NAMALWA (cell line): ENCODE data around the gene MACO1.
A peak's percentile ranks its signal among the peaks of the same experiment; 100 is the strongest.
"Not testable (repeated sequence)": the region's sequence is repeated elsewhere in the genome, so short reads cannot be mapped to it uniquely, and the experiment has no call there.

Experiments
- DNase-seq: peaks from one replicate; pipeline ENCODE4 v3.0.0-alpha.2; 2015; ENCODE audit warnings: low spot score

Gene MACO1

DNA sequence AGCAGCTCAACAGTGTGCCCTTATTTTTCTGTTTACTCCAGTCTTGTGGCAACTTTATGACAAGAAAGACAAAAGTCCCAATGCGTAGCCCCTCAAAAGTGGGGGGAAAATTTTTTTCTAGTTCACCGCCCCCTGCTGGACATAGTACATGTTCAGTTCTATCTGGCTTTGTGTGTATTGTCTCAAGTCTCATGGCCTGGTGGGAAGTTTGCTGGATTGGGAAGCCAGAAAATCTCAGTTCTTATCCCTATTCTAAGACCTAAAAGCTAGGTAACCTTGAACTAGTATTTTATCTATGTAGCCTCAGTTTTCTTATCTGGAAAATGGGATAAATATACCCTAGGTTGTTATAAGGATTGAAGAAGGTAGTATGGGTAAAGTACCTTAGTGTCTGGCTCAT lies 56.9 kb downstream of the MACO1 start:
- DNase-seq, result peak; percentile 53

DNA sequence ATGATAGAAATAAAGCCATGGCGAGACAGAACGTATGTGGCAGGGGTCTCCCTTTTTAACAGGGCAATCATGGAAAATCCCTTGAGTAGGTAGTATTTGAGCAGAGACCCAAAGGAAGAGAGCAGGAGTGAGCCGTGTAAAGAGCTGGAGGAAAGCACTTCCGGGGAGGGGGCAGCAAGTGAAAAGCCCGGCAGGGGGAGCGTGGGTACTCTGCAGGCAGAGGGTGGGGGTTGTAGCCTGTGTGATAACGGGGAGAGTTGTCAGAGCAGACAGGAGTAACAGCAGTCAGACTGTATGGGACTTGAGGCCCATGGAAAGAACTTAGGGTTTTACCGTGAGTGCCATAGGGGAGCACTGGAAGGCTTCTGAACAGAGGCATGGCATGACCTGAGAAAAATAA lies 61.6 kb downstream of the MACO1 start:
- no peak for DNase-seq

DNA sequence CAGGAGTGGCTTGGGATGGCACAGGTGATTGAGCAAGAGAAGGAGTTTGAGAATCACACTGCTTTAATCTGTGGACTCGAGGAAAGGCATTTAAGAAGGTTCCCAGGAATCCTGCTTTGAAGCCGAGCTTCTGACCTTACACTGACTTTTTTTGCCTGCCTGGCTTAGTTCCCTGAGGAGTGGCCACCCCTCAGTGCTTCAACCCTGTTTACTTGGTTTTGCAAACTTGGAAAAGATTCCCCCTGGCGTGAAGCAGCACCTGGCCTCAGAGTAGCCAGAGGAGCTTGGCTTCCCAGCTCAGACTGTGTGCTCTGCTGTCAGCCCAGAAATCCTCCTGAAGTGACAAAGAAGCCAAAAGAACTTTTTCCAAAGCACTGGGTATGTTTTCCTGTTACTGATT lies 64.3 kb downstream of the MACO1 start:
- DNase-seq, result no peak

DNA sequence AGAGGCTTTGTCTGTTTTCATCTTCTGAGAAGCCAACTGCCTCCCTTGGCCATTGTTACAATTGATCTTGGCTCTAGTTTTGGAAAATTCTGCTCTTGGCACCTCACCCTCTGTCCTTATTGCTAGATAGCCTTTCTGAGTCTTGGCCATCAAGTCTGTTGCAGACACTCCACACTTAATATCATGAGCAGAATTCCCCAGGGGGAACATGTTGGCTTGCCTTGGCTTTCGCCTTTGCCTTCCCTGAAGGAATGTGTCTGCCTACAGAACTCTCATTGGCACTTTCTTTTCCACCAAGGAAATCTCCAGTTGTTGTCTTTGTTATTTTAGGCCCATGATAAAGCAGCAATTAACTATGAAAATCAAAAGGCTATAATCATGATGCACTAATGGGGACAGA lies 70.0 kb downstream of the MACO1 start:
- no peak for DNase-seq

DNA sequence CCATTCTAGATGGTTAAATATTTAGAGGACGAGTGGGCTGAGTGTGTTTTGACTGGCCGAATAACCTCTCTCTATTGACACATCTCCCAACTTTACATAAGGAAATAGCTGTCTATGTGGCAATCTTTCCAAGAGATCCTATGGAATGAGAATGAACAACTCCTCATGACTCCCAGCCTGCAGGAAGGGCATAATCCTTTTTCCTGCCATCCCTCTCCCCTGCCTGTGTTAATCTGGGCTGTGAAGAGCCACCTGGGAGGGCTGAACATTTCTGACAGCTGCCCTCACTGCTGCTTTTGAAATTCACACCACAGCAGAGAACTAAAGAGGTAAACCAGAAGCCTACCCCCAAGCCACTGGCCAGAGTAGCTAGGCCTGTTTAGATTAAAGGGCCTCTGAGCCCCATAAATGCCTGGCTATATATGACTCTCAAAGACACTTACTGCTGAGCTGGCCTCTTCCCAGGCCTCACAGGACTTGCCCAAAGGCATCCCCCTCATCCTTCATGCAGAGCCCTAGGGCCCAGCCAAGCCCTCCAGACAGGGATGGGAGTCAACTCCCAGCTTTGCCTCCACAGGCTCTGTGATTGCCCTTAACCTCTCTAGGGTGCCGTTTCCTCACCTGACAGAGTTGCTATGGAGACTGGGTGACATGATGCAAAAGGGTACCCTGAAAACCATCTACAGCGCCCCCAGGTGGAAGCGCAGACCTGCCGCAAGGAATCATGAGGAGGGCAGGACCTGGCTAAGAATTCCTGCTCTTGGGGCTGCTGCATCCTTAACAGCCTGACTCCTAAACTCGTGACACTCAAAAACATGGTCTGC lies 70.8 kb downstream of the MACO1 start:
- DNase-seq, result no peak

DNA sequence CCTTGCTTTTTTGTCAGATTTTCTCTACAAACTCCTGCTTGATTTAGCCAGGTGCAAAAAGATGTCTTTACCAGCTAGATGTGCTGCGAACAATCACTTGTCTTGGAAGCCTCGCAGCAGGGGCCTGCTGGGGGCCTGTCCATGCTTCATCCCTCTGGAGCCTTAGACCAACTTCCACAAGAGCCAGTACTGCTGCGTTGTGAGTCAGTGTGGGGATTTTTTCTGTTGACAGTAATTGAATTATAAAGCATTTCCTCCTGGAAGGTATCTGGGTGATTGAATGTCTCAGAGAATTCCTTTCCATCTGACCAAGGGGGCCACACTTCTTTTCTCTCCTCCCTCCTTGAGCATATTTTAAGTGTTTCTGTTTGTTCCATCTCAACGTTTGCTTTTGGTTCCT lies 72.3 kb downstream of the MACO1 start:
- no peak for DNase-seq

DNA sequence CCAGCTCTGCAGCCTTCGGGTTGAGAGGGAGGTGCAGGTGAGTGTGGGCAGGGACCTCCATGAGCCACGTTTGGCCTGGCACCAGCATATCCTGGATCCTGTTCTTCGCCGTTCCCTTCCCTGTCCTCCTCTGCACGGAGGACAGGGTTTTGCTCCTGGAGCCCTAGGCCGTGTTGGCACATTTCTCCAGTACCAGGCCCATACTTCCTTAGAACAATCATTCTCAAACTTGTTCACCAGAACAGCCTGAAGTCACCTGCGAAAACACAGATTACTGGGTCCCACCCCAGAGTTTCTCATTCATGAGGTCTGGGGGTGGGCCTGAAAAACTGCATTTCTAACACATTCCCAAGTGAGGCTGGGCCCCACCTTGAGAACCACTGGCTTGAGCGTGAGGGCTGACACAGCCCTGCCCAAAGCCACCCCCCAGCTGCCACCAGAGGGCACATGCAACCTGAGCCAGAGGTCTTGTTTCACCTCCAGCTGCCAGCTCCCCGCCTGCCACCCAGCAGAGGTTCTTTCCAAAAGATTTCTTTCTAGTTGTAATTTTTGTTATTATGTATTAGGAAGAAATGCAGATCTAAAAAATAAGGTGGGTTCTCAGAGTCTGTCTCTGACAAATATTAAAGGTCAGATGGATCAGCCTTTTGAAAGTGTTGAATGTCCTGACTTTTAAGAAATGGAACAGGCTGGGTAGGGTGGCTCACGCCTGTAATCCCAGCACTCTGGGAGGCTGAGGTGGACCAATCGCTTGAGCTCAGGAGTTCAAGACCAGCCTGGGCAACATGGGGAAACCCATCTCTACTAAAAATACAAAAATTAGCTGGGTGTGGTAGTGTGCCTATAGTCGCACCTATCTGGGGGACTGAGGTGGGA lies 73.1 kb downstream of the MACO1 start:
- peak; percentile 65 for DNase-seq

DNA sequence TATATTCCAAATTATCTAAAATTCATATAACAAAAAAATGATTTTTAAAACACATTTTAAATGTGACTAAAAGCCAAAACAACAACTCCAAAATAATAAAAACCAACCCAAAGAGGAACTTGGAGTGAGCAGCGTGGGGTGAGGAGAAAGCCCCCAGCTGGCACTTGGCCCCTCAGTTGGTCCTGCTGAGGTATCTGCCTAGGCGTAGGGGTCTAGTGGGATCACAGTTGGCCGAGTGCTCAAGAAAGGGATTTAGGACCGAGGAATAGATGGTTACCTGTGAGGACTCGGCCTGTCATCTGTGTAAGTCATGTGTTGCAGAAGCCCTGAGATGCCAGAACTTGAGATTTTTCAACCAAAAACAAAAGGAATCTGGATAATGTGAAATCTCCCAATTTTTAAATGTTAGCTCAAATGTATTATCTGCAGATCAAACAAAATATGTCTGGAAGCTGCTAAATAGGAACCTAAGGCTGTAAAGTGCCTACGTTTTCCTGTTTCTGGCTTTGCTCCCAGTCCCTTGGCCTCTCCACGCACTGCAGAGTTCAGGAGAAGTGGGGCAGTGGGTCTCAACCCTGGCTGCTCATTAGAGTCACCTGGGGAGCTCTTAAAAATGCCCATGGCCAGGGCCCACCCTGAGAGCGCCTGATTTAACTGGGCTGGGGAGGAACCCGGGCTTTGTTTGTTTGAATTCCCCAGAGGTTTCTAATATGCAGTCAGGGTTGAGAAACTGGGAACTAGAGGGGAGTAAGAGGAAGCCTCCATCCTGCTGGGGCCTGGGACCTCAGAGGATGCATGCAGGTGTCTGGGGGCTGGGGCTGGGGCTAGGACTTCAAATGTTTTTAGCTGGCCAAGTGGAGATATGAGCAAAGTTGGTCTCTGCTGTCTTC lies 74.3 kb downstream of the MACO1 start:
- DNase-seq, result no peak

DNA sequence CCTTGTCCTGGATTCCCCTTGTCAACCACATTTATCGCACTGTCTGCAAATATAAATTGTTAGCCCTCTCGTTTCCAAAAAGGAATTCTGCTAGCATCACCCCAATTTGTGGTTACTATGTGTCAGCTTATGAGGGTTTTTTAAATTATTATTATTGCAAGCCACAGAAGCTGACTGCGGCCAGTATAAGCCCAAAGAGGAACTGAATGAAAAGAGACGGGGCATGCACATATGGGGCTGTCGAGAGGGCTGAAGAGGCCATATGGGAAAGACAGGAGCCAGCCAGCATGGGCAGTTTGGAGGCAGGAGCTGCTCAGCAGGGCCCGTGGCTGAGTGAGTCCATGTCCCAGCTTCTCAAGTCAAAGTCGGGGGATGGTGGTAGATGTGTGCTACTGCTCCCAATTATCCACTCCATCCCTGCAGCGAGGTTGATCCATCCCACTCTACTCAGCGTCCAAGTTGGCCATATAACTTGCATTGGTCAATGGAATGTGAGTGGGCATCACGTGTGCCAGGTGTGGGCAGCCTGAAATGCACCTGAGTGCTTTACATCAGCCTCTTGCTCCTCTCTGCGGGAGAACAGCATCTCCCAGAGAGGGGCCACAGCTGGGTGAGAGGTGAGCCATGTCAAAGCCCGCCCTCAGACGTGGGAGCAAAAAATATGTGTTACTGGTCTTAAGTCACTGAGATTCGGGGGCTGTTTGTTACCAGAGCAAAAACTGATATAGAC lies 75.1 kb downstream of the MACO1 start:
- DNase-seq, result no peak

DNA sequence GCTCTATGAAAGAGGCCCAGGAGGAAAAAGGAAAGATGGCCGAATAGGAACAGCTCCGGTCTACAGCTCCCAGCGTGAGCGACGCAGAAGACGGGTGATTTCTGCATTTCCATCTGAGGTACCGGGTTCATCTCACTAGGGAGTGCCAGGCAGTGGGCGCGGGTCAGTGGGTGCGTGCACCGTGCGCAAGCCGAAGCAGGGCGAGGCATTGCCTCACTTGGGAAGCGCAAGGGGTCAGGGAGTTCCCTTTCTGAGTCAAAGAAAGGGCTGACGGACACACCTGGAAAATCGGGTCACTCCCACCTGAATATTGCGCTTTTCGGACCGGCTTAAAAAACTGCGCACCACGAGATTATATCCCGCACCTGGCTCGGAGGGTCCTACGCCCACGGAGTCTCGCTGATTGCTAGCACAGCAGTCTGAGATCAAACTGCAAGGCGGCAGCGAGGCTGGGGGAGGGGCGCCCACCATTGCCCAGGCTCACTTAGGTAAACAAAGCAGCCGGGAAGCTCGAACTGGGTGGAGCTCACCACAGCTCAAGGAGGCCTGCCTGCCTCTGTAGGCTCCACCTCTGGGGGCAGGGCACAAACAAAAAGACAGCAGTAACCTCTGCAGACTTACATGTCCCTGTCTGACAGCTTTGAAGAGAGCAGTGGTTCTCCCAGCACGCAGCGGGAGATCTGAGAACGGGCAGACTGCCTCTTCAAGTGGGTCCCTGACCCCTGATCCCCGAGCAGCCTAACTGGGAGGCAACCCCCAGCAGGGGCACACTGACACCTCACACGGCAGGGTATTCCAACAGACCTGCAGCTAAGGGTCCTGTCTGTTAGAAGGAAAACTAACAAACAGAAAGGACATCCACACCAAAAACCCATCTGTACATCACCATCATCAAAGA lies 76.1 kb downstream of the MACO1 start:
- not testable (repeated sequence) for DNase-seq

DNA sequence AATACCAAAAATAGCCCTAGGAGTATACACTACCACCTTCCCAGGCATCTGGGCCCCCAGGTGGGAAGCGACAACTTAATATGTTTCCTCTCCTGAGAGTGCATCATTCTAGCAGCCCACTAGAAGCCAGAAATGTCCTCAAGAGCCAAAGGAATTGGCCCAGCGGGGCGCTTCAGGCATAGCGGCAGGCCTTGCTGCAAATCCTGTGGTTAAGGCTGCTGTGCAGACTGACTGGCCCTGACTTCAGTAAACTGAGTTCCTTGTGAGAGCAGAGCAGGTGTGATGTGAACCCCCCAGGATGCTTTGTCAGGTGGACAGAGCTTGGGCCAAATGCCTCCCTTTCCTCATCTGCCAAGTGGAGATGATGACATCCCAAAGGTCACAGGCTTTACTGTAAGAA lies 83.0 kb downstream of the MACO1 start:
- no peak for DNase-seq

DNA sequence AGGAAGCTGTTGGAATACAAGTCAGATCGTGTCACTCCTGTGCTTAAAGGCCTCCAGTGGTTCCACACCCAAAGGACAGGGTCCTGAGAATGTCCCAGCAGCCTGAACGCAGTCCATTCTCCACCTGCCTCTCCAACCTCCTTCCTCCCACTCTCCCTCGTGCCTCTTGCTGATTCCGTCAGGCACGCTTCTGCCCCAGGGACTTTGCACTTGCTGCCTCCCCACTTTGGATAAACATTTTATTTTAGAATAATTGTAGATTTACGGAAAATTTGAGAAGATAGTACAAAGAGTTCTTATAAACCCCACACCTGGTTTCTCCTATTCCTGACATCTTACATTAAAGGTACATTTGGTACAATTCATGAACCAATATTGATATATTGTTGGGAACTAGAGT lies 84.3 kb downstream of the MACO1 start:
- DNase-seq, result no peak

DNA sequence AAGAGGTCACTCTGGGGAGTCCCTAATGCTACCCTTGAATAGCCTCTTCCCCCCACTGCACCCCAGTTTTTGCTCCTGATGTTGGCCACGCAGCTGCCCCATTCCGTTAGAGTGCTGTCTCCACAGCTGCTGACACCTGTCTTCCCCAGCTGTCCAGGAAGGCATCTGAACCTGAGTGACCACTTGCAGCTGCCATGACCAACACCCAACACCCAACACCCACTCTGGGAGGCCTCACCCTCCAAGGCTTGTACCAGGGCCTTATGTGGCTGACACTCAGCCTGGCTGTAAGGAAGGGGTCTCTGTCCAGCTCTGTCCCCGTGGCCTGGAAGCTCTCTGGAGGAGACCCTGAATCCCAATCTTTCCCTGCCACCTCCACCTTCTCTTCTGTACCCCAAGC lies 86.0 kb downstream of the MACO1 start:
- no peak for DNase-seq

DNA sequence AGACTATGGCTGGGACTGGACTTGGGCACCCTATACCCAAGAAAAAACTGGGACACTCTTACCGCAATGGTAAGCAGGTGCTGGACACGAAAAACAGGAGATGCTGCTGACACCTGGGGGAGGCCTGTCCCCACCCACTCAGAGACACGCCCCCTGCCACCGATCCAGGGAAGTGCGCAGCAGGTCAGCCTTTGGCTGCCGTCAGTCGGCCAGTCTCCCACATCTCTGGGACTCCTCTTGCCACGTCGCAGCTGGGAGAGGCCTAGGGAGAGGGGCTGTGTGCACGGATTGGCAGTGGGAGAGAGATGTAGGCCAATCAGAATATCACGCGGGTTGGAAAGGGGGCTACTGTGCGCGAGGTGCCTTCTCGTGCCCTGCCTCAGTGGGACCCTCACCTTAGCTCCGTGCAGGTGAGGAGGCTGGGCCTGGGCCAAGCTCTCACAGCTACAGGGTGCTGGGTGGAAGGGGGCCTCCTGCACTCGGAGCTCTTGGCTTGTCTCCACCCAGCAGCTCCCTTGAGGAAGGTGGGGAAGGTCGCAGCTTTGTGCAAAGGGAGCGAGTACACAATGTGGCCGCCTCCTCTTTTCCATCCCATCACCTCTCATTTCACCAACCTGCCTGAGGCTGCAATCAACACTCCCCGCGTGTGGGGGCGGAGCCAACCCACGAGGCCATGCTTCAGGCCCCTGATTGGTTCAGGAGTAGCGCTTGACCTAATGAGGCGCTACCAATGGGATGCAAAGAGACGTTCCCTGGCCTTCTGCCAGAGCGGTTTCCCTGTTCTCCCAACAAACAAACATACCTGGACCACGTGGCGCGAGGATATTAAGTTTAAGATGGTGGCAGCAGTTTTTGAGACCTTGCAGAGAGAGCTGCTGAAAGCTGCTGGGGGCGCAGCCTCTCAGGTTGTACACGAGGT lies 87.0 kb downstream of the MACO1 start:
- DNase-seq, result no peak

DNA sequence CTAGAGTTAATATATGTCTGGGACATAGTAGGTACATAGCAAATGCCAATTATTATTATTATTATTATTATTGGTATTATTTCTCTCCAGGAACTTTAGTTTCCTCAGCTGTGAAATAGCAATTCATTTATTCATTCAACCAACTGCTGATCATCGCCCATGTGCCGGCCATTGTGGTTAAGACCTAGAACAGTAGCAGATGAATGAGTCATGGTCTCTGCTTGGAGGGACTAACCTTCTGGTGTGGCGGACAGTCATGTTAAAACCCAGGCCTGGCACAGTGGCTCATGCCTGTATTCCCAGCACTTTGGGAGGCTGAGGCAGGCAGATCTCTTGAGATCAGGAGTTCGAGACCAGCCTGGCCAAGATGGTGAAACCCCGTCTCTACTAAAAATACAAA lies 88.9 kb downstream of the MACO1 start:
- no peak for DNase-seq

DNA sequence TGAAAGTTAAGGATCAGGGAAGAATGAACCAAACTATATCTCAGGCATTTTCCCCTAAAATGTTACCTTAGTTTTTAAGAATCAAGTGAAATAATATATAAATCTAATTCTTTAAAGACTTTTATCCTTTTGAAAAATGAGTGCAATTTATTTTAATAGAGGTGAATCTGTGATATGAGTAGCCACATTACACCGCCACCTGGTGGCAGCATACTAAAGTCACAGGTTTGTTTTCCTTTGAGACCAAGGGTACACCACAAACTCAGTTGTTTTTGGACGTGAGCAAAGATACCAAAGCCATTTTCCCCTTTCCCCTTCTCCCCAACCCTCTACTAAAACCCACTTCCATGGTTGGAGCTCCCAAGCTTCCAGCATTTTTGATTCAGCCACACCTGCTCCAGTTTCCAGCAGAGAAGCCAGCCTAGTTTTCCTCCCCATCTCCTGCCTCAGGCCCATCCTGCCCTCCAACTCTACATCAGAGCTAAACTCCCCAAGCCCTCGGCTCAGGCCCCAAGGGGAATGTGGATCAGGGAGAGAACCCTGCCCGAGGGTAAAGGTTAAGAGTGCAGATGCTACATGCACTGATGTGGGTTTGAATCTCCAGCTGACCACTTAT lies 89.9 kb downstream of the MACO1 start:
- DNase-seq, result peak; percentile 80

DNA sequence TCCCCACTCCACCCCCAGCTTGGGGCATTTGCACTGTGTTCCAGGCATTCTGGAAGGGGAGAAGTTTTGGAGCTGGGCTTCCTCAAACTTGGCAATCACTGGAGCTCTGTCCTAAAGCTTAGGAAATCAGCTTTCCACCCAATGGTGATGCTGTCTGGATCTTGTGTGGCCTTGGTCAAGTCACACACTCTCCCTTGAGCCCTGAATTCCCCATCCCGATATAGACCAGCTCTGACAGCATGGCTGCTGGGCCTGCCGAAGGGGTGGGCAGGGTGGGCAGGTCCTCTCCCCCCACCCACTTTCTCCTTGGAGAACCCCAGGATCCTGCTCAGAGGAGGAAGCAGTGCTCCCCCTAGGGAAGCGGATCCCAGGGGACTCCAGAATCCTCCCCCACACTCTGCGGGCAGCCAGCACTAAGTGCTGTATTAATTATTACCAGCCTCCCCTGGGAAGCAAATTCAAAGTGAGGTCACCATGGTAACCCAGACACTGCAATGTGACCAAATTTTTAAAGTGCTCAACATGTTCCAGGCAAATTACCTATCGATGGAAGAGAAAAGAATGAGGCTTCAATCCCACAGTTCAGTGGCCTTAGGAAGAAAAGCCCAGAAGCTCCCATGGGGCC lies 91.4 kb downstream of the MACO1 start:
- no peak for DNase-seq

DNA sequence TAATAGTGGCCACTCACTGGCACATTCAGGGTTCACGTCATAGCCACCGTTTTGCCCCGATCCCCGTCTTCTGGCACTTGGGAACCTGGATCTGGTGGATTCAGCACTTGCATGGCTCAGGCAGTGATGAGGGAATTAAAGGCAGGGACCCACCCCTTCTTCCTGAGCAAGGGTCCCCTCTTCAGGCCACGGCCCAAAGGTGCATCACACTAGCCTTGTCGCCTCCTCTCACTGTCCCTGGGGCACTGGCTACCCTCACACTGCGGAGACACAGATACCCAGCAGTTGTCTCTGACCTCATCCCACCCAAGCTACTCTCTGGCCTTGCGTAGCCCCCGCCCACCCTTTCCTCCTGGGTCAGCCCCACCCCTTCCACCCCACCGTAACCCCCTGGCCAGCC lies 92.8 kb downstream of the MACO1 start:
- no peak for DNase-seq
